ENCODE data around the gene CDH16.

DNA sequence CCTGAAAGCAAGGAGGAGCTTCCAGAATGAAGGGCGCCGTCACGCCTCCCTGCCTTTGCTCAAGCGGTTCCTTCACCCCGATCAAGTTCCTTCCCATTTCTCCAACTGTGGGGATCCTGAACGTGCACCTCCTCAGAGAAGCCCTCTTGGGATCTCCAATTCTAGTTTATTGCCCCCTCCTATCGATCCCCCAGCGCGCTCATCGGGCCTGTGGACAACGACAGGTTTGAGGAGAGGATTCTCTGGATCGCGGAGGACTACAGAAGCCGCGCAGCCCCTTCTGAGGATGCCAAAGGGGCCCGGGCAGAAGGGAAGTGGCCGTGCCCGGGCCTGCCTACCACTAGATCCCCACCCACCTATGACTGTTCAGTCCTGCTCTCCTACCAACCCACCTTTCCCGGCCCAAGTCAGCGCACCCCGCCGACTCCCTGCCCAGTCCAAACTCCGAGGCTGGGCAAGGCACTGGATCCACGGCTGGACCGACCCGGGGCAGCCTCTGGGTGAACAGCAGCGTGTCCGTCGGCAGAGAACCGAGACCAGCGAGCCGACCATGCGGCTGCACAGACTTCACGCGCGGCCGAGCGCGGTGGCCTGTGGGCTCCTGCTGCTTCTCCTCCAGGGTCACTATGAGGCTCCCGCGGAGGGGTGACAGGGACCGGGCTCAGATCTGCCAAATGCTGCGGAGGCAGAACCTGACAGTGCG, 29.6 kb upstream of the CDH16 start:
- TF ChIP-seq, protein P1, sequence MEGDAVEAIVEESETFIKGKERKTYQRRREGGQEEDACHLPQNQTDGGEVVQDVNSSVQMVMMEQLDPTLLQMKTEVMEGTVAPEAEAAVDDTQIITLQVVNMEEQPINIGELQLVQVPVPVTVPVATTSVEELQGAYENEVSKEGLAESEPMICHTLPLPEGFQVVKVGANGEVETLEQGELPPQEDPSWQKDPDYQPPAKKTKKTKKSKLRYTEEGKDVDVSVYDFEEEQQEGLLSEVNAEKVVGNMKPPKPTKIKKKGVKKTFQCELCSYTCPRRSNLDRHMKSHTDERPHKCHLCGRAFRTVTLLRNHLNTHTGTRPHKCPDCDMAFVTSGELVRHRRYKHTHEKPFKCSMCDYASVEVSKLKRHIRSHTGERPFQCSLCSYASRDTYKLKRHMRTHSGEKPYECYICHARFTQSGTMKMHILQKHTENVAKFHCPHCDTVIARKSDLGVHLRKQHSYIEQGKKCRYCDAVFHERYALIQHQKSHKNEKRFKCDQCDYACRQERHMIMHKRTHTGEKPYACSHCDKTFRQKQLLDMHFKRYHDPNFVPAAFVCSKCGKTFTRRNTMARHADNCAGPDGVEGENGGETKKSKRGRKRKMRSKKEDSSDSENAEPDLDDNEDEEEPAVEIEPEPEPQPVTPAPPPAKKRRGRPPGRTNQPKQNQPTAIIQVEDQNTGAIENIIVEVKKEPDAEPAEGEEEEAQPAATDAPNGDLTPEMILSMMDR (IDR thresholded peaks at IDR 0.05): no peak
- TF ChIP-seq POLR2AphosphoS5 (IDR thresholded peaks at IDR 0.05; ENCODE audit: insufficient read depth in 1 of 2, low read depth in 1 of 2): no peak
- no peak for TF ChIP-seq POLR2A (IDR thresholded peaks at IDR 0.05)

Data from vagina (tissue), 2 donors.